Thyroid gland (tissue), 4 donors: Measurements from ENCODE around the gene UBE2L6.

Experiments
- CTCF ChIP-seq, 6 experiments: fragments of 200-600 bp in 3 of 6; fragments of 450-650 bp in 3 of 6; sonication (generic) in 3 of 6; IDR thresholded peaks; one replicate each; pipeline ENCODE4 v1.5.1; 2016 to 2019; ENCODE audit warnings: antibody characterized with exemption in 6 of 6, mild to moderate bottlenecking in 2 of 6, inconsistent platforms in 1 of 6, moderate library complexity in 1 of 6
- POLR2A ChIP-seq, 2 donors: fragments of 450-650 bp; IDR thresholded peaks; one replicate each; pipeline ENCODE4 v1.6.1; 2017; ENCODE audit warnings: antibody characterized with exemption in 2 of 2, mild to moderate bottlenecking in 2 of 2, moderate library complexity in 1 of 2

GRCh38 chr11:57545883-57546282 lies 21.6 kb downstream of the UBE2L6 start:
- no peak for TF ChIP-seq CTCF (IDR thresholded peaks at IDR 0.05)
- TF ChIP-seq POLR2A (IDR thresholded peaks at IDR 0.05) = no peak
